ENCODE measurements around the gene ARMH1.
A peak's percentile ranks its signal among the peaks of the same experiment; 100 is the strongest.
"Not testable (repeated sequence)": the region's sequence is repeated elsewhere in the genome, so short reads cannot be mapped to it uniquely, and the experiment has no call there.

The ARMH1 gene

DNA sequence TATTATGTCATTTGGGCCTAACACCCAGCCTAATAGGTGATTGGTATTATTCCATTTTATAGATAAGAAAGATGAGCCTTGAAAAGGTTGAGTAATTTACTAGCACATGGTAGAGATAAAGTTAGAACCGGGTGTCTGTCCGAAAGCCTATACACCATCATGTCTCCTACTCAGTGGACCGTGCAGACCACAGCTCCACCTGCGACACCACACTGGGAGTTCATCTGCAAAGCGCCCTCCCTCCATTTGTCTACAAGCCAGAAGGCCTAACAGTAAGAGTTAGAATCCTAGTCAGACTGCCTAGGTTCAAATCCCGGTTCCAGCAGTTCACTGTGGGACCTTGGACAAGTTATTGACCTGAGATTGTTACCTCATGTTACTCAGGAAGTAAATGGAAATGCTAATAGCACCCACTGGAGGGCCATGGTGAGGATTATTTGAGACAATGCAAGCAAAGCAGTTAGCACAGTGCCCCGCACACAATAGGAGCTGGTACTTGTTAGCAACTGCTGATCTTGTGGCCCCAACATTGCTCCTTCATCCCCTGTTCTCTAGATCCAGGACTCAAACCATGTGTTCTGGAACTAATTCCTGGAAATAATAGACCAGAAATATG lies 20.5 kb downstream of the ARMH1 start:
- DNase-seq (ENCODE audit: low read depth, low spot score): no peak

DNA sequence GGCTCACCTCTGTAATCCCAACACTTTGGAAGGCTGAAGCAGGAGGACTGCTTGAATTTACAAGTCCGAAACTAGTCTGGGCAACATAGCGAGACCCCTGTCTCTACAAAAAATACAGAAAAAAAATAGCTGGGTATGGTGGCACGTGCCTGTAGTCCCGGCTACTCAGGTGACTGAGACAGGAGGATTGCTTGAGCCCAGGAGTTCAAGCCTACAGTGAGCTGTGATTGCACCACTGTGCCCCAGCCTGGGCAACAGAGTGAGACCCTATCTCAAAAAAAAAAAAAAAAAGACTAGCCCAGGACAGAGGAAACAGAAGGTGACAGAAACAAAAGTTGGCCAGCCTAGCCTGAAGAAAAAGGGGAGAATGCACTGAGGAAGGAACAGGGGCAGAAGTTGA lies 21.2 kb downstream of the ARMH1 start:
- no peak for DNase-seq (ENCODE audit: low read depth, low spot score)

- DNase-seq (ENCODE audit: low read depth, low spot score): no peak
Measured at GRCh38 chr1:44696101-44696500, 21.6 kb downstream of the ARMH1 start.

- DNase-seq (ENCODE audit: low read depth, low spot score): no peak
Measured at GRCh38 chr1:44696789-44697345, 22.4 kb downstream of the ARMH1 start.

GRCh38 chr1:44698138-44698537 lies 23.6 kb downstream of the ARMH1 start:
- no peak for DNase-seq (ENCODE audit: low read depth, low spot score)

DNA sequence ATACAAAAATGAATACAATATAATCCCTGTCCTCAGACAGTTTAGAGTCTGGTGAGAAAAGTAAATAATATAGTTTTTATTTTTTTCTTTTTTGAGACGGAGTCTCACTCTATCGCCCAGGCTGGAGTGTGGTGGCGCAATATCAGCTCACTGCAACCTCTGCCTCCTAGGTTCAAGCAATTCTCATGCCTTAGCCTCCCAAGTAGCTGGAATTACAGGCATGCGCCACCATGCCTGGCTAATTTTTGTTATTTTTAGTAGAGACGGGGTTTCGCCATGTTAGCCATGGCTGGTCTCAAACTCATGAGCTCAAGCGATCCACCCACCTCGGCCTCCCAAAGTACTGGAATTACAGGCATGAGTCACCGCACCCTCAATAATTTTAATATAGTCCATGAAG lies 24.9 kb downstream of the ARMH1 start:
- not testable (repeated sequence) for DNase-seq (ENCODE audit: low read depth, low spot score)

GRCh38 chr1:44700573-44700972 lies 26.1 kb downstream of the ARMH1 start:
- no peak for DNase-seq (ENCODE audit: low read depth, low spot score)

DNA sequence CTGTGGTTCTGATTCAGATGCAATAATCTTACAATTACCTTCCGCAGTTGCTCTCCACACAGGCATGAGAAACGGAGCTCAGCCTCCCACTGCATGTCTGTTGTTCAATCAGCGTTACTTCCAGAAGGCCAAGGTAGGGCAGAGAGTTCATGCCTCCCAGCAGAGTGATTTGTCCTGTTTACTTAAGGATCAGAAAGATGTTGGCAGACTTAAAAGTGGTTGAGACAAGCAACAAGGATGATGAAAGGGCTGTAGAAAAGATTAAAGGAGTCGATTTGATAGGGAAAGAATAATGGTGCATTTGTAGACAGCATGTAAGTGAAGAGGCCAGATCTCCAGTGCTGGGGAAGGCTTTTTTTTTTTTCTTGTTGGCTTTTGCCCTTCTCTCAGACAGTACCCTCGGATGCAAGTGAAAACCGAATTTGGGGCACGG lies 26.6 kb downstream of the ARMH1 start:
- DNase-seq (ENCODE audit: low read depth, low spot score): no peak

DNA sequence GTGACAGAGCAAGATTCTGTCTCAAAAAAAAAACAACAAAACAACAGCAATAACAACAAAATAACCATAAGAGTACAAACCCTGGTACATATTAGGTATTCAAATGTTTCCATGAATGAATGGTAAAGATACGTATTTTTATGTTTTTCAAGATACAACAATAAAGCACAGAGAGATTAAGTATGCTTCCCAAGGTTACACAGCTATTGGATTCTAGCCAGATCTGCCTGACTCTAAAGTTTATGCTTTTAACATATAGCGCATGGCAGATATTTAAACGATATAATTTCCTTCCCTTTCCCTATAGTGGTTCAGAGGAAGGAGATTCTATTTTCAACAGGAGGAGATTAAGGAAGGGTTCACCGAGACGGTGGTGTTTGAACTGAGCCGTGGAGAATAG lies 31.0 kb downstream of the ARMH1 start:
- DNase-seq (ENCODE audit: low read depth, low spot score): no peak

GRCh38 chr1:44705938-44706337 lies 31.4 kb downstream of the ARMH1 start:
- no peak for DNase-seq (ENCODE audit: low read depth, low spot score)

DNA sequence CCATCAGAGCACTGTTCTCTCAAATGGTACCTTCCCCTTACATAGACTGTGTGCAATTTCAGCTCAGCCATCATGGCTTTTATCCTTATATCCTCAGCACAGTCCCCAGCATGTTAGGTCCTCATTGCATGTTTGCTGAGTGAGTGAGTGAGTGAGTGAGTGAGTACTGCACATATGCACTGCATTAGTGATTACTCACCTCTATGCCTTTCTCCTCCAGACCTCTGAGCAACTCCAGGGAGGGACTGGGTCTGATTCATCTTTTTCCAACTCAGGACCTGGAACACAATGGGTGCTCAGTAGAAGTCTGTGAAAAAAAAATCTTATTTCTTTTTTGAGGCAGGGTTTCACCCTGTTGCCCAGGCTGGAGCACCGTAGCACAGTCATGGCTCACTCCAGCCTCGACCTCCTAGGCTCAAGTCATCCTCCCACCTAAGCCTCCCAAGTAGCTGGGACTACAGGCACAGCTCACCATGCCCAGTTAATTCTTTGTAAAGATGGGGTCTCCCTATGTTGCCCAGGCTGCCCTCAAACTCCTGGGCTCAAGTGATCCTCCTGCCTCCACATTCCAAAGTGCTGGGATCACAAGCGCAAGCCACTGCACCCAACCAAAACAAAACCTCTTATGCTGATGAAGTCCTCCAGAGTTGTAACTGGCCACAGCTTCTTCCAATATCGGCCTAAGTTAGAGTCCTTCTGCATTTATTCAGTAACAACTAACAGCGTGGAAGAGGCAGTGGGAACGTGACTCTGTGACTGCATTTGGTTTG lies 32.8 kb downstream of the ARMH1 start:
- peak; percentile 82 for DNase-seq (ENCODE audit: low read depth, low spot score)

DNA sequence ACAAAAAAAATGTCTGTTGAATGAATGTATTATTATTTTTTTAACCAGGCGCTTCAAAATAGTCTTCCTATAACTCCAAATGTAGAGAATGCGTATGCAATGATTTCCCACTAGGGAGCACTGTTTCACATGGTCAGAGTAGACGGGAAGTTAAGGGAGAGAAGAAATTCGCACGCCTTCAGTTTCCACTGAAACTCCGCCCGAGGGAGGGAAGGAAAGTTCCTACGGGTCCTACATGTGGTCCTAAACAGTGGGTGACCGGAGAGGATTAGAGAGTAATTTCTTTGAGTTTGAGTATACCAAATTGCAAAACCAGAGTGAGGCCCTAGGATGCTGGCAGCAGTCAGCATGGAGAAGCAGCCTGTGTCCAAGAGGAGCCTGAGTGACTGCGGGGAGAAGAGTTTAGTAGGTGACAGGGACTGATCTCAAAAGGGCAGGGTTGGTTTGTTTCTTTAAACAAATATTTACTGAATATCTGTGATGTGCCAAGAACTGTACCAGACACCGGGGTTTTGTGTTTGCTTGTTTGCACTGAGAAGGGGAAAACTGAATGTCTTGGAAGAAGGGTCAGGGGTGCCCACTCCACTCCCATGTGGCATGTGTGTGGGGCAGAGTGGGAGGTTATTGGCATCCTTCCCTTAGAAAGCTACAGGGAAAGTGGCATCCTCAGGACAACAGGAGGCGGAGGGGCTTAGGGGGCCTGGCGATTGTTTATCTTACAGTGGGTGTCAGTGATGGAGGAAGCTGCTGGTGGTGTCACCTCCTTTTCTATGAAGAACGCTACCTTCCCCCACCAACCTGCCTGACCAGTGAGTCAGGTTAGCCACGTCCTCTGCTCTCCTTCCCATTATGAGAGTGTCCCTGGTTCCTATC lies 33.7 kb downstream of the ARMH1 start:
- peak; percentile 23 for DNase-seq (ENCODE audit: low read depth, low spot score)

DNA sequence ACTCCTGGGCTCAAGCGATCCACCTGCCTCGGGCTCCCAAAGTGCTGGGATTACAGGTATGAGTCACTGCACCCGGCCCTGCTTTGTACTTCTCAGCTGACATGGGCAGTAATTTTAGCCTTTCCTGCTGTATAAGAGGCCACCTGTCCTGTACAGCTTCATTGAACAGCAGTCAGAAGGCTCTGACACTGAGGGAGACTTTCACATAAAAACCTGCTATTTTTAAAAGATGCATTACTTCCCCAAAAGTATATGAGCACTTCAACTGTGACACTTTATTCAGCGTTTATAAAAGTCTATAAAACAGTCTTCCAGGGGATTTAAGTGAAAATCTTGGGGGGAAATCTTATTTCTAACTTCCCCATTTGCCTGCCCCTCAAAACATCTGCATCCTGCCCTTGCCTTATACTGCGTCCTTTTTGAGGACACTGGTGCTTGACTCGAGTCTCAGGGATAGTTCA lies 38.8 kb downstream of the ARMH1 start:
- DNase-seq (ENCODE audit: low read depth, low spot score): no peak

- no peak for DNase-seq (ENCODE audit: low read depth, low spot score)
Measured at GRCh38 chr1:44714532-44714931, 40.0 kb downstream of the ARMH1 start.

DNA sequence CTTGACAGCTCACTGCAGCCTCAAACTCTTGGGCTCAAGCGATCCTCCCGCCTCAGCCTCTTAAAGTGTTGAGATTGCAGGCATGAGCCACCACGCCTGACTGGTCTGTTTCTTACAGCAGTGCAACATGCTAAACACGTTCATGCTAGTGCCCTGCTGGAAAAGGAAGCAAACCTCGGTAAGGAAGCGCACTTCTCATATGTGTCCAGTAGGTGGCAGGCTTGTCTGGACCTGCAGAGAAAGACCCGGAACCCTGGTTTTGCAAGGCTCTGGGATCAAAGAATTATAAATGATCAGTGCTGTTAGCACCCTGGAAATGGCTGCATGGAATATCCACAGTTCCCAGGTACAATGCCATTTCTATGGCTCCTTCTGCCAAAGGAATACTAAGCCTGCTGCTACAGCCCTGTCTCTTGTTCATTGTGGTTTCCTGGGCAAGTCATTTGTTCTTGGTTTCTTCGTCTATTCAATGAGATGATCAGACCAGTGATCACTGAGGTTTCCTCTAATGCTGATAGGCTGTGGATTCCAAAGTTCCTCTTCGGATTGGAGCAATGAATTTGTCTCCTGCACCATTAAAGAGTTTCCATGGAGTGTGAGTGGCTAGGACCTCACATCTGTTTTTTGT lies 40.5 kb downstream of the ARMH1 start:
- peak; percentile 82 for DNase-seq (ENCODE audit: low read depth, low spot score)

DNA sequence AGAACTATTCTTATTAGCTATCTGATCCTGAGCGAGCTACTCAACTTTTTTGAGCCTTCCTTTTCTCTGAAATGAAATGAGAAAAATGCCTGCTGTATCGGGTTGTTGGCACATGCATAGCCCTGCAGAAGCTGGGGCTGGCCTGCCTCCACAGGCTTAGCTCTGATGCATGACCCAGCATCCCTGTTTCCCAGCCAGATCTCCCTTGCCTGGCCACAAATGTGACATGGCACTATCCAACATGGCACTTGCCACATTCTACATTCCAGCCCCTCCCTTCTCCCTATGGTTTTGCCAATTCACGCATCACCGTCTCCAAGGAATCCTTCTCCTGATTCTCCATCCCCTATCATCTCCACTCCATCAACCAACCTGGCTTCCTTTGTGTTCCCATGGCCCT lies 42.6 kb downstream of the ARMH1 start:
- peak; percentile 37 for DNase-seq (ENCODE audit: low read depth, low spot score)

DNA sequence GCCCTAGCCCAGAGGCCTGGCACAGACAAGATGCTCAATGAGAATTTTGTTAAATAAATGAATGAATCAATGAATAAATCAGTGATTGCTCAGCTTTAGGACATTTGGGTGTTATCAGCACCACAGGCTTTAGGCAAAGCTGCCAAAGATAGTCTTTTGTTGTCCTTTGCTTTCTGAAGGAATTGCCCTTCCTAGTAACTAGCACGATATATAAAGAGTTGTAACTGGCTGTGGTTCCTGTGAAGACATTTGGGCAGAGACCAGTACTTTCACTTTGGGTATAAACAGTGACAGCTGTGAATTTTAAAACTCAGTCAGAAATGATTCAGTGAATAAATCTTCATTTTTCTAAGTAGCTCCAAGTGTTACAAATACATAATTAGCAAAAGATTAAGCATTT lies 43.1 kb downstream of the ARMH1 start:
- no peak for DNase-seq (ENCODE audit: low read depth, low spot score)

DNA sequence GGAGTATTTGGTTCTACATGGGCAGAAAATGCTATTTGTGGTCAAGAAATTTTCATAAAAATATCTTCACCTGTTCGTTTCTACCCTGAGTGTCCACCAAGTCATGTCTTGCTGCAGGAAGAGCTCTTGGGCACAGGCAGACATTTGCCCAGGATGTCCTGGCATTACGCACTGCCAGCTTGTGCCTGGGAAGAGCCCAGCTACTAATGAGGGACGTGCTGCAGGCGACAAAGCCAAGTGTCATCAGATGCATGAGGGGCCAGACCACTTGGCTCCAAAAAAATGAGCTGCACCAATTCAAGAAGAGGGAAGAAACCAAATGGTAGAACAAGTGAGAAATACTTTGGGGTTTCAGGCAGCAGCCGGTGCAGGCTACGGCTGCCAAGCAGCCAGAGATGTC lies 43.6 kb downstream of the ARMH1 start:
- DNase-seq (ENCODE audit: low read depth, low spot score): no peak

GRCh38 chr1:44719318-44719717 lies 44.8 kb downstream of the ARMH1 start:
- no peak for DNase-seq (ENCODE audit: low read depth, low spot score)

- no peak for DNase-seq (ENCODE audit: low read depth, low spot score)
Measured at GRCh38 chr1:44720281-44720680, 45.8 kb downstream of the ARMH1 start.
